OCI-LY3 (cell line): ENCODE results near the gene GNAO1.

Experiments
- CTCF ChIP-seq: fragments of 200-600, 300-600 bp; sonication (generic); IDR thresholded peaks from 2 replicates; pipeline ENCODE4 v1.5.1; 2014; ENCODE audit warnings: antibody characterized with exemption, low read length, low read depth
- EZH2phosphoT487 ChIP-seq: fragments of 200-600 bp; shearing (Covaris generic); IDR thresholded peaks from 2 replicates; pipeline ENCODE4 v1.6.1; 2018; ENCODE audit warnings: antibody characterized with exemption, mixed run types, low read depth

GRCh38 chr16:56197192-56197992 is 6.1 kb downstream of the GNAO1 start:
- TF ChIP-seq CTCF (no peak), EZH2phosphoT487 (no peak)
